K562 (cell line): Measurements from ENCODE around the gene CTNNBL1. TPM values are rescaled to one million over a fixed set of nuclear protein-coding genes. Genes with fewer than 3 reads are reported as not detected.

Experiments used
- ATAC-seq: fragments of 200-7000 bp; cut with Tn5 transposase; 3 replicates; pipeline ENCODE4 v1.9.1; 2020; ENCODE audit warnings: moderate library complexity
- BruUV-seq: library from RNA; stranded (reverse); fragments of 400-500 nt; replicated peaks from 2 replicates; lab custom pipeline; 2021; lab: Mats Ljungman, UMichigan
- CTCF ChIA-PET: fragments of 300-600 bp; formaldehyde crosslinking; extraction: SDS; loops from one replicate; lab custom pipeline; 2021; ENCODE audit warnings: low intra/inter-chr PET ratio; lab: Yijun Ruan, JAX
- POLR2A ChIA-PET: fragments of 300-600, 350-650 bp; sonication (Branson Sonifier 250); formaldehyde crosslinking; extraction: SDS; loops from one replicate; lab custom pipeline; 2021; ENCODE audit warnings: antibody characterized with exemption, inconsistent platforms; lab: Yijun Ruan, JAX
- DNase-seq, 4 experiments: peaks; one replicate each; pipeline versions ENCODE4 v3.0.0 to v3.0.0-alpha.2; 2011 to 2018; ENCODE audit warnings: low spot score in 3 of 4, mixed read lengths in 3 of 4; ENCODE audit errors: extremely low read depth in 1 of 4
- FAIRE-seq: peaks from 2 replicates; lab custom pipeline; 2011; peaks lifted over from hg19 to GRCh38; lab: Jason Lieb, UNC
- H2AFZ ChIP-seq: 2 replicates; pipeline ENCODE4 v1.6.0; 2011; ENCODE audit warnings: low read depth, low read length, control low read depth, inconsistent platforms
- H3K27ac ChIP-seq: fragments of 200-600 bp; 3 replicates; pipeline ENCODE4 v1.8.0; 2011; ENCODE audit warnings: low read depth, mild to moderate bottlenecking, control low read depth, inconsistent platforms, low read length, moderate library complexity, mixed read lengths; ENCODE audit errors: extremely low read depth
- H3K27me3 ChIP-seq, 2 experiments: fragments of 300-600 bp in 1 of 2; 2 replicates in 1 of 2; 3 replicates in 1 of 2; pipeline versions ENCODE4 v1.6.0 to v1.8.0; 2011; ENCODE audit warnings: inconsistent platforms in 2 of 2, low read length in 2 of 2, mild to moderate bottlenecking in 1 of 2, mixed read lengths in 1 of 2, moderate library complexity in 1 of 2; ENCODE audit not compliant: control insufficient read depth in 2 of 2, insufficient read depth in 2 of 2
- H3K36me3 ChIP-seq: fragments of 300-600 bp; 3 replicates; pipeline ENCODE4 v1.8.0; 2011; ENCODE audit warnings: mild to moderate bottlenecking, low read length, inconsistent platforms; ENCODE audit not compliant: control insufficient read depth, insufficient read depth
- H3K4me1 ChIP-seq, 2 experiments: fragments of 200-600 bp in 1 of 2; replicated peaks in 1 of 2; 2 replicates in 1 of 2; 3 replicates in 1 of 2; pipeline versions ENCODE4 v1.5.1 to v1.8.0; 2011; ENCODE audit warnings: inconsistent platforms in 2 of 2, low read length in 2 of 2, mild to moderate bottlenecking in 1 of 2, mixed read lengths in 1 of 2, moderate library complexity in 1 of 2; ENCODE audit not compliant: control insufficient read depth in 2 of 2, insufficient read depth in 2 of 2
- H3K4me2 ChIP-seq: 2 replicates; pipeline ENCODE4 v1.6.1; 2011; ENCODE audit warnings: low read length, control low read depth, inconsistent platforms, mixed read lengths; ENCODE audit not compliant: insufficient read depth
- H3K4me3 ChIP-seq: fragments of 200-600 bp; sonication (generic), shearing (Covaris generic); 2 replicates; pipeline ENCODE4 v1.5.1; 2016; ENCODE audit warnings: control low read depth, inconsistent platforms
- H3K79me2 ChIP-seq: fragments of 200-600 bp; 3 replicates; pipeline ENCODE4 v1.8.0; 2011; ENCODE audit warnings: low read length, inconsistent platforms; ENCODE audit not compliant: control insufficient read depth, insufficient read depth
- H3K9ac ChIP-seq, 2 experiments: 2 replicates each; pipeline versions ENCODE4 v1.6.0 to v1.6.1; 2011; ENCODE audit warnings: low read depth in 2 of 2, low read length in 2 of 2, control low read depth in 1 of 2, inconsistent platforms in 1 of 2, mild to moderate bottlenecking in 1 of 2, mixed read lengths in 1 of 2; ENCODE audit not compliant: insufficient read depth in 1 of 2
- H3K9me1 ChIP-seq: one replicate; pipeline ENCODE4 v1.6.0; 2011; ENCODE audit warnings: inconsistent platforms, mild to moderate bottlenecking, low read length, moderate library complexity; ENCODE audit not compliant: control insufficient read depth, insufficient read depth
- H3K9me3 ChIP-seq: replicated peaks from 2 replicates; pipeline ENCODE4 v1.5.1; 2011; ENCODE audit warnings: low read depth, low read length, inconsistent platforms; ENCODE audit not compliant: control insufficient read depth, insufficient read depth
- H4K20me1 ChIP-seq: replicated peaks from 2 replicates; pipeline ENCODE4 v1.6.1; 2011; ENCODE audit warnings: low read length, inconsistent platforms, mixed read lengths; ENCODE audit not compliant: control insufficient read depth, insufficient read depth
- ATF7 ChIP-seq: fragments of 450-650 bp; IDR thresholded peaks from 2 replicates; pipeline ENCODE4 v1.7.1; 2014; ENCODE audit warnings: mild to moderate bottlenecking, moderate library complexity
- HDAC6 ChIP-seq: IDR thresholded peaks from 2 replicates; pipeline ENCODE4 v1.6.1; 2012; ENCODE audit warnings: low read depth, mild to moderate bottlenecking, control low read depth, inconsistent platforms, low read length, moderate library complexity
- ZNF224 ChIP-seq: sonication (generic); formaldehyde crosslinking; IDR thresholded peaks from 2 replicates; pipeline ENCODE4 v1.8.0; 2022; ENCODE audit warnings: mild to moderate bottlenecking, missing genetic modification reagents
- WGBS: fragments of 100-300 bp; shearing (Covaris generic); methylation state at CpG from one replicate; pipeline ENCODE4 v1.1.6; 2016; ENCODE audit warnings: low coverage, mixed read lengths; ENCODE audit not compliant: insufficient coverage; ENCODE audit errors: missing lambda C conversion rate; 5-methylcytosine and 5-hydroxymethylcytosine counted together
- in situ Hi-C: fragments of 300-500 bp; cut with MboI; formaldehyde crosslinking; loops from 4 replicates; pipeline ENCODE4 v1.15.0; 2018; ENCODE audit warnings: inconsistent platforms, mixed read lengths
- intact Hi-C: fragments of 100-400 bp; cut with micrococcal nuclease; formaldehyde crosslinking; loops from 2 replicates; pipeline ENCODE4 v1.14.2; 2022
- polyA plus RNA-seq, 8 experiments: library from polyadenylated mRNA; depleted of rRNA in 4 of 8; stranded (reverse) in 5 of 8; unstranded in 3 of 8; fragments of >200 nt; fragmentation: Nextera tagmentation in 2 of 8; fragmentation: Illumina TruSeq in 1 of 8; extraction: Ambion mirVana in 2 of 8; extraction: Trizol in 1 of 8; gene quantifications; 2 replicates each; pipeline versions ENCODE4 v1.2.1 to v1.2.3, GENCODE V29; 2011 to 2014; ENCODE audit warnings: inconsistent platforms in 1 of 8, missing spikeins in 1 of 8
- total RNA-seq, 7 experiments: library from RNA; depleted of rRNA in 6 of 7; stranded (reverse); fragments of >200 nt in 6 of 7; fragmentation: Illumina TruSeq in 2 of 7; extraction: Trizol in 2 of 7; gene quantifications; 2 replicates each; pipeline versions ENCODE4 v1.2.1 to v1.2.3, GENCODE V29; 2011 to 2021; ENCODE audit warnings: low replicate concordance in 1 of 7
- TF ChIP-seq, protein P1 (sequence below): fragments of 450-650 bp; IDR thresholded peaks from 2 replicates; pipeline ENCODE4 v1.6.1; 2017; ENCODE audit warnings: mild to moderate bottlenecking, moderate library complexity
- TF ChIP-seq, protein P2 (sequence below): sonication (generic); formaldehyde crosslinking; IDR thresholded peaks from 2 replicates; pipeline ENCODE4 v1.8.1; 2023; ENCODE audit warnings: missing genetic modification reagents, mild to moderate bottlenecking, borderline replicate concordance
- TF ChIP-seq, protein P3 (sequence below): sonication (generic); formaldehyde crosslinking; IDR thresholded peaks from 2 replicates; pipeline ENCODE4 v1.8.1; 2022; ENCODE audit warnings: missing genetic modification reagents
- TF ChIP-seq, protein P4 (sequence below): fragments of 250-450 bp; sonication (Bioruptor Pico); IDR thresholded peaks from 2 replicates; pipeline ENCODE4 v1.8.0; 2022; ENCODE audit warnings: inconsistent platforms, mild to moderate bottlenecking, moderate library complexity, borderline replicate concordance

The CTNNBL1 gene
- total and polyA plus RNA-seq, 9 of the 15 experiments (the other 6 are each of a cell fraction or from before 2014, with no cell fraction given), result 32.4 to 85.6 (median 43.6) TPM

DNA sequence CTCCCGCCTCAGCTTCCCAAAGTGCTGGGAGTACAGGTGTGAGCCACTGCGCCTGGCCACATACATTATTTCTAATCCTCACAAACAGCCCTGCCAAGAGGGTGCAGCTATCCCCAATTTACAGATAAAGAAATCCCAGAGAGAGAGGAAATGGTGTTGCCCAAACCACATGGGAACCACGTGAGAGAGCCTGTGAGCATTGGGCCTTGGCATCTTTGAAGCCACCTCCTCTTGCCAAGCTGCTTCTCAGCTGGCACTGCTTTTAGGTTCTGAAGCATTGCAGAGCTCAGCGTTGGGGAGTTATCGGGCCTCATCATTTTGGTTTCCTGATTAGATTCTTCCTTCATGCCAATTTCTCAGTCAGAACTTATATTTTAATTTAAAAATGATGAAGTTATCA is 80.3 kb downstream of the CTNNBL1 start (continued):
- TF ChIP-seq, protein P1, sequence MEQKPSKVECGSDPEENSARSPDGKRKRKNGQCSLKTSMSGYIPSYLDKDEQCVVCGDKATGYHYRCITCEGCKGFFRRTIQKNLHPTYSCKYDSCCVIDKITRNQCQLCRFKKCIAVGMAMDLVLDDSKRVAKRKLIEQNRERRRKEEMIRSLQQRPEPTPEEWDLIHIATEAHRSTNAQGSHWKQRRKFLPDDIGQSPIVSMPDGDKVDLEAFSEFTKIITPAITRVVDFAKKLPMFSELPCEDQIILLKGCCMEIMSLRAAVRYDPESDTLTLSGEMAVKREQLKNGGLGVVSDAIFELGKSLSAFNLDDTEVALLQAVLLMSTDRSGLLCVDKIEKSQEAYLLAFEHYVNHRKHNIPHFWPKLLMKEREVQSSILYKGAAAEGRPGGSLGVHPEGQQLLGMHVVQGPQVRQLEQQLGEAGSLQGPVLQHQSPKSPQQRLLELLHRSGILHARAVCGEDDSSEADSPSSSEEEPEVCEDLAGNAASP, result no peak
- TF ChIP-seq HDAC6, result no peak

DNA sequence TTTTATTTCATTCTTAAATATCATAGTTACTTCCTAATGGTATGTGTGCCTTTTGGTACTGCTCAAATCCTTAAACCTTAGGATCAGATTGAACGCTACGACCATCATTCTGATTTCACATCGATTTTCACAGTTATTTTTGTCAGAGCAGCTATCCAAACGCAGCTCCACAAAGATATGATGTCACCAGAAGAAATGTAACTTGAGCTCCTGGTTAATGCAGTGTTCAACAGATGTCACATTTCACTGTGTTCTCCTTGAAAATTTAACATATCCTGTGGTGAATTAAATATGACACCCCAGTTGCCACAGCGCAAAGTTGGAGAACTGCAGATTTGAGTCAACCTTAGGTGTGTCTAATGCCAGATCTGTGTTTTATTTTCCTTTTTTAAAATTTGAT is 81.4 kb downstream of the CTNNBL1 start:
- no peak overlapping the region for H3K9ac ChIP-seq
- no peaks in the 10 kb centered on the region for H3K36me3 ChIP-seq
- no peak overlapping the region for H2AFZ ChIP-seq
- ChIA-PET POLR2A (interaction anchor here (1.4 kb wide), 1 partner anchor 13 kb away, joined by 3 read pairs; no protein-coding TSS in a partner anchor), CTCF (no interaction called here)
- intact Hi-C loops, result no loop called here
- TF ChIP-seq, protein P2, sequence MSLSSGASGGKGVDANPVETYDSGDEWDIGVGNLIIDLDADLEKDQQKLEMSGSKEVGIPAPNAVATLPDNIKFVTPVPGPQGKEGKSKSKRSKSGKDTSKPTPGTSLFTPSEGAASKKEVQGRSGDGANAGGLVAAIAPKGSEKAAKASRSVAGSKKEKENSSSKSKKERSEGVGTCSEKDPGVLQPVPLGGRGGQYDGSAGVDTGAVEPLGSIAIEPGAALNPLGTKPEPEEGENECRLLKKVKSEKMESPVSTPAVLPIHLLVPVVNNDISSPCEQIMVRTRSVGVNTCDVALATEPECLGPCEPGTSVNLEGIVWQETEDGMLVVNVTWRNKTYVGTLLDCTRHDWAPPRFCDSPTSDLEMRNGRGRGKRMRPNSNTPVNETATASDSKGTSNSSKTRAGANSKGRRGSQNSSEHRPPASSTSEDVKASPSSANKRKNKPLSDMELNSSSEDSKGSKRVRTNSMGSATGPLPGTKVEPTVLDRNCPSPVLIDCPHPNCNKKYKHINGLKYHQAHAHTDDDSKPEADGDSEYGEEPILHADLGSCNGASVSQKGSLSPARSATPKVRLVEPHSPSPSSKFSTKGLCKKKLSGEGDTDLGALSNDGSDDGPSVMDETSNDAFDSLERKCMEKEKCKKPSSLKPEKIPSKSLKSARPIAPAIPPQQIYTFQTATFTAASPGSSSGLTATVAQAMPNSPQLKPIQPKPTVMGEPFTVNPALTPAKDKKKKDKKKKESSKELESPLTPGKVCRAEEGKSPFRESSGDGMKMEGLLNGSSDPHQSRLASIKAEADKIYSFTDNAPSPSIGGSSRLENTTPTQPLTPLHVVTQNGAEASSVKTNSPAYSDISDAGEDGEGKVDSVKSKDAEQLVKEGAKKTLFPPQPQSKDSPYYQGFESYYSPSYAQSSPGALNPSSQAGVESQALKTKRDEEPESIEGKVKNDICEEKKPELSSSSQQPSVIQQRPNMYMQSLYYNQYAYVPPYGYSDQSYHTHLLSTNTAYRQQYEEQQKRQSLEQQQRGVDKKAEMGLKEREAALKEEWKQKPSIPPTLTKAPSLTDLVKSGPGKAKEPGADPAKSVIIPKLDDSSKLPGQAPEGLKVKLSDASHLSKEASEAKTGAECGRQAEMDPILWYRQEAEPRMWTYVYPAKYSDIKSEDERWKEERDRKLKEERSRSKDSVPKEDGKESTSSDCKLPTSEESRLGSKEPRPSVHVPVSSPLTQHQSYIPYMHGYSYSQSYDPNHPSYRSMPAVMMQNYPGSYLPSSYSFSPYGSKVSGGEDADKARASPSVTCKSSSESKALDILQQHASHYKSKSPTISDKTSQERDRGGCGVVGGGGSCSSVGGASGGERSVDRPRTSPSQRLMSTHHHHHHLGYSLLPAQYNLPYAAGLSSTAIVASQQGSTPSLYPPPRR, result no peak
- TF ChIP-seq ATF7 (peak; percentile 36; the same call in 1 of the 2 replicates), ZNF224 (no peak)
- TF ChIP-seq, protein P3, sequence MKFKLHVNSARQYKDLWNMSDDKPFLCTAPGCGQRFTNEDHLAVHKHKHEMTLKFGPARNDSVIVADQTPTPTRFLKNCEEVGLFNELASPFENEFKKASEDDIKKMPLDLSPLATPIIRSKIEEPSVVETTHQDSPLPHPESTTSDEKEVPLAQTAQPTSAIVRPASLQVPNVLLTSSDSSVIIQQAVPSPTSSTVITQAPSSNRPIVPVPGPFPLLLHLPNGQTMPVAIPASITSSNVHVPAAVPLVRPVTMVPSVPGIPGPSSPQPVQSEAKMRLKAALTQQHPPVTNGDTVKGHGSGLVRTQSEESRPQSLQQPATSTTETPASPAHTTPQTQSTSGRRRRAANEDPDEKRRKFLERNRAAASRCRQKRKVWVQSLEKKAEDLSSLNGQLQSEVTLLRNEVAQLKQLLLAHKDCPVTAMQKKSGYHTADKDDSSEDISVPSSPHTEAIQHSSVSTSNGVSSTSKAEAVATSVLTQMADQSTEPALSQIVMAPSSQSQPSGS (CRISPR knock-in tag), result no peak
- TF ChIP-seq, protein P4, sequence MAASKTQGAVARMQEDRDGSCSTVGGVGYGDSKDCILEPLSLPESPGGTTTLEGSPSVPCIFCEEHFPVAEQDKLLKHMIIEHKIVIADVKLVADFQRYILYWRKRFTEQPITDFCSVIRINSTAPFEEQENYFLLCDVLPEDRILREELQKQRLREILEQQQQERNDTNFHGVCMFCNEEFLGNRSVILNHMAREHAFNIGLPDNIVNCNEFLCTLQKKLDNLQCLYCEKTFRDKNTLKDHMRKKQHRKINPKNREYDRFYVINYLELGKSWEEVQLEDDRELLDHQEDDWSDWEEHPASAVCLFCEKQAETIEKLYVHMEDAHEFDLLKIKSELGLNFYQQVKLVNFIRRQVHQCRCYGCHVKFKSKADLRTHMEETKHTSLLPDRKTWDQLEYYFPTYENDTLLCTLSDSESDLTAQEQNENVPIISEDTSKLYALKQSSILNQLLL (CRISPR knock-in tag), result no peak
- H3K4me1 ChIP-seq, result no peaks in the 10 kb centered on the region
- DNase-seq (no peak), ATAC-seq (no peak), FAIRE-seq (no peak)
- no peaks in the 10 kb centered on the region for H3K9me1 ChIP-seq
- no peak overlapping the region for H3K27ac ChIP-seq
- no peaks in the 10 kb centered on the region for H4K20me1 ChIP-seq
- H3K4me2 ChIP-seq, result no peak overlapping the region
- H3K27me3 ChIP-seq, result no peaks in the 10 kb centered on the region
- H3K79me2 ChIP-seq, result no peaks in the 10 kb centered on the region
- in situ Hi-C loops, result no loop called here
- WGBS, result 64% methylated on average over 5 of the region's 5 CpGs
- BruUV-seq, result no TSS peak
- no peaks in the 10 kb centered on the region; the same call in 1 of the 2 replicates for H3K9me3 ChIP-seq
- no peak overlapping the region for H3K4me3 ChIP-seq
